ENCODE measurements around the gene HACD2.

HACD2 gene

DNA sequence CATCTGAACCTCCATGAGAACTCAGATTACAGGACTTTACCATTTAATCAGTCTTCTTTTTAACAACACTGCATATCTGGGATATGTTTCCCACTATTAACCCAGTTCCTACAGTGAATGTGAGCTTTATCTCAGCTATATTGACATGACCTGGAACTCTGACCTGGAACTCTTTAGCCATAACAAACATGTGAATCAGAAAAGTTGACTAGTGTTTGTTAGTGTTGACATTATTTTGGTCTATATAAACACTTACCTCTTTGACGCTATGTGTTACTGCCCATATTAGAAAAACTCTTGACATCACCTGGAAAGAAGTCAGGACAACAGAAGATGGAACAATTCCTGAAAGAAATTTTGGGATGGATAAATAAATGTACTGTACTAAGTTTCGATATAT lies 56.7 kb downstream of the HACD2 start:
- no peak overlapping the region for H3K4me3 ChIP-seq (ENCODE audit: low read depth in 1 of 2, low read length in 1 of 2)
- H3K4me1 ChIP-seq (ENCODE audit: control insufficient read depth in 1 of 2, insufficient read depth in 1 of 2, low read depth in 1 of 2, low read length in 1 of 2): peaks cover 6 to 8% of the 10 kb centered on the region in 2 experiments
- H3K27ac ChIP-seq: no peak overlapping the region
- TF ChIP-seq, protein P1, sequence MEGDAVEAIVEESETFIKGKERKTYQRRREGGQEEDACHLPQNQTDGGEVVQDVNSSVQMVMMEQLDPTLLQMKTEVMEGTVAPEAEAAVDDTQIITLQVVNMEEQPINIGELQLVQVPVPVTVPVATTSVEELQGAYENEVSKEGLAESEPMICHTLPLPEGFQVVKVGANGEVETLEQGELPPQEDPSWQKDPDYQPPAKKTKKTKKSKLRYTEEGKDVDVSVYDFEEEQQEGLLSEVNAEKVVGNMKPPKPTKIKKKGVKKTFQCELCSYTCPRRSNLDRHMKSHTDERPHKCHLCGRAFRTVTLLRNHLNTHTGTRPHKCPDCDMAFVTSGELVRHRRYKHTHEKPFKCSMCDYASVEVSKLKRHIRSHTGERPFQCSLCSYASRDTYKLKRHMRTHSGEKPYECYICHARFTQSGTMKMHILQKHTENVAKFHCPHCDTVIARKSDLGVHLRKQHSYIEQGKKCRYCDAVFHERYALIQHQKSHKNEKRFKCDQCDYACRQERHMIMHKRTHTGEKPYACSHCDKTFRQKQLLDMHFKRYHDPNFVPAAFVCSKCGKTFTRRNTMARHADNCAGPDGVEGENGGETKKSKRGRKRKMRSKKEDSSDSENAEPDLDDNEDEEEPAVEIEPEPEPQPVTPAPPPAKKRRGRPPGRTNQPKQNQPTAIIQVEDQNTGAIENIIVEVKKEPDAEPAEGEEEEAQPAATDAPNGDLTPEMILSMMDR (IDR thresholded peaks at IDR 0.05): no peak
- no peaks in the 10 kb centered on the region for H3K9me3 ChIP-seq
- no peaks in the 10 kb centered on the region for H3K27me3 ChIP-seq
- peaks cover 5% of the 10 kb centered on the region for H3K36me3 ChIP-seq

DNA sequence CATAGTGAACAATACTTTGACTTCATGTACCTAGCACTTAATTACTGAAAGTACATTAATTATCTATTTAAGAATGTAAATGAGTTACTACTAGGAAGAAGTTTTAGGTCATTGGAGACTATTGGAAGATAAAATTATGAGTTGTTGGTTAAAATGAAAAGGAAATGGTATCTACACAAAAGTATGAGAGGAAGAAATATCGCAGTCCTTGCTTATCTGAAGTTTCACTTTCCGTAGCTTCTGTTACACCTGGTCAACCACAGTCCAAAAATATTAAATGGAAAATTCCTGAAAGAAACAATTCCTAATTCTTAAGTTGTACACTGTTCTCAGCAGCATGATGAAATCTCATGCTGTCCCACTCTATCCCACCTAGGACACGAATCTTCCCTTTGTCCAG lies 57.8 kb downstream of the HACD2 start:
- H3K36me3 ChIP-seq: peaks cover 5% of the 10 kb centered on the region
- H3K27me3 ChIP-seq: no peaks in the 10 kb centered on the region
- H3K9me3 ChIP-seq: no peaks in the 10 kb centered on the region
- no peak overlapping the region for H3K4me3 ChIP-seq (ENCODE audit: low read depth in 1 of 2, low read length in 1 of 2)
- TF ChIP-seq, protein P1 (IDR thresholded peaks at IDR 0.05): no peak
- H3K27ac ChIP-seq: no peak overlapping the region
- H3K4me1 ChIP-seq (ENCODE audit: control insufficient read depth in 1 of 2, insufficient read depth in 1 of 2, low read depth in 1 of 2, low read length in 1 of 2): peaks cover 9 to 14% of the 10 kb centered on the region in 2 experiments

DNA sequence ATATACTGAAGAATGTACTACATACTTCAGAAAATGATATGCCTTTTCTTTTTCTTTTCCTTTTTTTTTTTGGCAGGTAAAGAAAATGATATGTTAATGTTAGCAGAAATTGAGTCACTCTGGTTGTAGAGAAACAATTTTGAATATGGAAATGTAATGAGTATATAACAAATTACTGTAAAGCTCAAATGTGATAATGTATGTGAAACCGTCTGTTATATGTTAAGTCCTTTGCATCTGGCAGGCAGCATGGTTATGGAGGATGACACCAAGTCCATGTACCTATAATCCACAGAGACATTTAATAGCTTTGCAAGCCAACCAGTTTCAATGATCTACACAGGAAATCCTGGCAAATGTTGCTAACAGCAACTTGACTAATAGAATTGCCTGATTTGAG lies 58.4 kb downstream of the HACD2 start:
- Histone ChIP-seq H3K36me3 (peaks cover 5% of the 10 kb centered on the region), H3K27me3 (no peaks in the 10 kb centered on the region), H3K4me1 (ENCODE audit: control insufficient read depth in 1 of 2, insufficient read depth in 1 of 2, low read depth in 1 of 2, low read length in 1 of 2) (peaks cover 9 to 14% of the 10 kb centered on the region in 2 experiments), H3K4me3 (ENCODE audit: low read depth in 1 of 2, low read length in 1 of 2) (no peak overlapping the region), H3K27ac (no peak overlapping the region), H3K9me3 (no peaks in the 10 kb centered on the region)
- TF ChIP-seq, protein P1 (IDR thresholded peaks at IDR 0.05): no peak

DNA sequence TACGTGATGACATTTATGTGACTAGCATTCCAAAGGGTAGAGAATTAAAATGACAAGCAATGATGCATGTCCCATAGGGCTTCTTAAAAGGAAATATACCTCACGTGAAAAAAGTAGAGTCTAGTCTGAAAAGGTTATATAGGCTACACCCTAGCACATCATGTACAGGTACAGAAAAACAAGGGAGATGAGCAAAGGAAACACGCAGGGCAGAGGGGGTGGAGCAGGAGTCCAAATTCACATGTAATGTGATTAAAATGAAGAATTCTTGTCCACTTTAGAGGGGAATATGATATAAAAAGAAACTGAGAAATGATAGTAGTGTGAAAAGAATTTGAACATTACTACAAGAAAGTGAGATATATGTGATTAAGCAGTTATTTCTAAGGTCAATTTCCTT lies 59.4 kb downstream of the HACD2 start:
- H3K36me3 ChIP-seq: peaks cover 5% of the 10 kb centered on the region

DNA sequence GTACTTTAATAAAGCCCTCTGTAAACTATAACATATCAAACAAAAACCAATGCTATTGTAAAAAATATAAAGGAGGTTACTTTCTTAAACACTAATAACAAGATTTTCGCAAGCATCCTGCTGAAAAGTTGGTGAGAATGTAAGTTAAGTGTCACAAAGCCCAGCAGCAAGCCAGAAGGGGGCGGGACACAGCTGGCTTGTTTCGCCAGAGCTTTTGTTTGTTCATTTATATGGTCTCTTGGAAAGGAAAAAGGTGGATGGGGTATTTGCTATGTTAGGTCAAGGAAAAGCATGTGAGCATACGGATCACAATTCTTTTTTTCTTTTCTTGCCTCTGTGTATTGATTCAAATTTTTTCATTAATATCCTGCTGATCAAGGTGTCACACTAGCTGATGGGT lies 59.9 kb downstream of the HACD2 start:
- H3K27ac ChIP-seq: no peak overlapping the region
- H3K4me3 ChIP-seq (ENCODE audit: low read depth in 1 of 2, low read length in 1 of 2): no peak overlapping the region
- peaks cover 5% of the 10 kb centered on the region for H3K36me3 ChIP-seq
- TF ChIP-seq, protein P1 (IDR thresholded peaks at IDR 0.05): no peak
- no peaks in the 10 kb centered on the region for H3K9me3 ChIP-seq
- peaks cover 9 to 14% of the 10 kb centered on the region in 2 experiments for H3K4me1 ChIP-seq (ENCODE audit: control insufficient read depth in 1 of 2, insufficient read depth in 1 of 2, low read depth in 1 of 2, low read length in 1 of 2)
- no peaks in the 10 kb centered on the region for H3K27me3 ChIP-seq

More for the DNA sequence above, 59.4 kb downstream of the HACD2 start:
- Histone ChIP-seq H3K27ac (no peak overlapping the region), H3K27me3 (no peaks in the 10 kb centered on the region), H3K4me3 (ENCODE audit: low read depth in 1 of 2, low read length in 1 of 2) (no peak overlapping the region), H3K9me3 (no peaks in the 10 kb centered on the region), H3K4me1 (ENCODE audit: control insufficient read depth in 1 of 2, insufficient read depth in 1 of 2, low read depth in 1 of 2, low read length in 1 of 2) (peaks cover 9 to 14% of the 10 kb centered on the region in 2 experiments)
- TF ChIP-seq, protein P1 (IDR thresholded peaks at IDR 0.05): no peak

DNA sequence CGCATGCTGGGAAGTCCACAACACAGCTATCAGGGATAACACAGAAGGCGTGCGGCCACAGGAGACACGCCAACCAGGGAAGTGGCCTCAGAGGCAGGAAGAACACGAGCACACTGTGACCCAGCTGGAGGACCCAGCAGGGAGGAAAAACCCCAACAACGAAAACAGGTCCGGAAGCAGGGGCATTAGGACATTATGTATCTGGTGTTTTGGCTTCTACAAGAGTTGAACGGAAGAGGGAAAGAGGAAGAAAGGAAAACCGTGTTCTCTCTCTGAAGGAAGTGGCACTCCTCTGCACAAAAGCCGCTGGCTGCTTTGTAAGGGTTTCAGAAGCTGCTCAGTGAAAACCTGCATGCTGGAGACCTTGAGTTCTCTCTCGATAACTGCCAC lies 61.8 kb downstream of the HACD2 start:
- H3K27me3 ChIP-seq: no peaks in the 10 kb centered on the region
- H3K27ac ChIP-seq: no peak overlapping the region
- peaks cover 5% of the 10 kb centered on the region for H3K36me3 ChIP-seq
- H3K4me1 ChIP-seq (ENCODE audit: control insufficient read depth in 1 of 2, insufficient read depth in 1 of 2, low read depth in 1 of 2, low read length in 1 of 2): peaks cover 9 to 14% of the 10 kb centered on the region in 2 experiments
- no peak overlapping the region for H3K4me3 ChIP-seq (ENCODE audit: low read depth in 1 of 2, low read length in 1 of 2)
- no peaks in the 10 kb centered on the region for H3K9me3 ChIP-seq
- TF ChIP-seq, protein P1 (IDR thresholded peaks at IDR 0.05): no peak

Data from neutrophil (primary cell).